ENCODE results near the gene ELOVL7. TPM values are rescaled to one million over a fixed set of nuclear protein-coding genes. Genes with fewer than 3 reads are reported as not detected.
"Not testable (repeated sequence)": the region's sequence is repeated elsewhere in the genome, so short reads cannot be mapped to it uniquely, and the experiment has no call there.

ELOVL7 gene
- polyA plus RNA-seq, 3 donors = 0.21 to 0.36 (median 0.33) TPM

DNA sequence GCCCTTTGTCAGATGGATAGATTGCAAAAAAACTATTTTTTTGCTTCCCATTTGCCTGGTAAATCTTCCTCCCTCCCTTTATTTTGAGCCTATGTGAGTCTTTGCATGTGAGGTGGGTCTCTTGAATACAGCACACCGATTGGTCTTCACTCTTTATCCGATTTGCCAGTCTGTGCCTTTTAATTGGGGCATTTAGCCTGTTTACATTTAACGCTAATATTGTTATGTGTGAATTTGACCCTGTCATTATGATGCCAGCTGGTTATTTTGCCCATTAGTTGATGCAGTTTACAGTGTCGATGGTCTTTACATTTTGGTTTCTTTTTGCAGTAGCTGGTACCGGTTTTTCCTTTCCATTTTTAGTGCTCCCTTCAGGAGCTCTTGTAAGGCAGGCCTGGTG lies 131.1 kb downstream of the ELOVL7 start:
- Histone ChIP-seq H3K4me2 (replicated peaks; ENCODE audit: extremely low read depth, low read length, poor library complexity, severe bottlenecking) (no peak overlapping the region), H2AFZ (ENCODE audit: insufficient read depth, low read depth, low read length, poor library complexity, severe bottlenecking) (no peak overlapping the region), H3K4me3 (replicated peaks in 1 of 3; ENCODE audit: low read depth in 2 of 3, low read length in 3 of 3) (no peak overlapping the region), H3K27ac (ENCODE audit: low read depth in 1 of 2, low read length in 2 of 2) (no peak overlapping the region), H3K36me3 (replicated peaks in 1 of 2; ENCODE audit: control insufficient read depth in 1 of 2, insufficient read depth in 2 of 2, low read length in 2 of 2) (no peaks in the 10 kb centered on the region), H3K9ac (ENCODE audit: insufficient read depth, low read length, poor library complexity, severe bottlenecking) (no peak overlapping the region), H3K27me3 (ENCODE audit: control insufficient read depth in 2 of 2, insufficient read depth in 2 of 2, low read length in 2 of 2) (no peaks in the 10 kb centered on the region), H3K79me2 (ENCODE audit: insufficient read depth, low read length) (no peaks in the 10 kb centered on the region), H3K9me3 (replicated peaks in 1 of 2; ENCODE audit: control insufficient read depth in 1 of 2, insufficient read depth in 1 of 2, low read length in 2 of 2) (peaks cover 3 to 13% of the 10 kb centered on the region in 2 donors), H3K4me1 (ENCODE audit: control insufficient read depth in 1 of 2, insufficient read depth in 2 of 2, low read length in 2 of 2) (no peaks in the 10 kb centered on the region), H4K20me1 (ENCODE audit: insufficient read depth, low read length) (no peaks in the 10 kb centered on the region)
- Mint-ChIP-seq H3K4me1 (no peaks in the 10 kb centered on the region), H3K9me3 (peaks cover 4 to 18% (median 9%) of the 10 kb centered on the region in 7 donors), H3K36me3 (no peaks in the 10 kb centered on the region), H3K27ac (no peak overlapping the region), H3K27me3 (ENCODE audit: low read depth in 3 of 3) (peaks cover 0 to 3% (median 3%) of the 10 kb centered on the region in 3 donors), H3K4me3 (no peak overlapping the region)
- TF ChIP-seq, protein P1, sequence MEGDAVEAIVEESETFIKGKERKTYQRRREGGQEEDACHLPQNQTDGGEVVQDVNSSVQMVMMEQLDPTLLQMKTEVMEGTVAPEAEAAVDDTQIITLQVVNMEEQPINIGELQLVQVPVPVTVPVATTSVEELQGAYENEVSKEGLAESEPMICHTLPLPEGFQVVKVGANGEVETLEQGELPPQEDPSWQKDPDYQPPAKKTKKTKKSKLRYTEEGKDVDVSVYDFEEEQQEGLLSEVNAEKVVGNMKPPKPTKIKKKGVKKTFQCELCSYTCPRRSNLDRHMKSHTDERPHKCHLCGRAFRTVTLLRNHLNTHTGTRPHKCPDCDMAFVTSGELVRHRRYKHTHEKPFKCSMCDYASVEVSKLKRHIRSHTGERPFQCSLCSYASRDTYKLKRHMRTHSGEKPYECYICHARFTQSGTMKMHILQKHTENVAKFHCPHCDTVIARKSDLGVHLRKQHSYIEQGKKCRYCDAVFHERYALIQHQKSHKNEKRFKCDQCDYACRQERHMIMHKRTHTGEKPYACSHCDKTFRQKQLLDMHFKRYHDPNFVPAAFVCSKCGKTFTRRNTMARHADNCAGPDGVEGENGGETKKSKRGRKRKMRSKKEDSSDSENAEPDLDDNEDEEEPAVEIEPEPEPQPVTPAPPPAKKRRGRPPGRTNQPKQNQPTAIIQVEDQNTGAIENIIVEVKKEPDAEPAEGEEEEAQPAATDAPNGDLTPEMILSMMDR (IDR thresholded peaks at IDR 0.05) = no peak
- no peak for DNase-seq
- intact Hi-C loops (cut with micrococcal nuclease) = no loop called here
- WGBS (ENCODE audit: insufficient coverage) = 90% methylated on average over 2 of the region's 5 CpGs

DNA sequence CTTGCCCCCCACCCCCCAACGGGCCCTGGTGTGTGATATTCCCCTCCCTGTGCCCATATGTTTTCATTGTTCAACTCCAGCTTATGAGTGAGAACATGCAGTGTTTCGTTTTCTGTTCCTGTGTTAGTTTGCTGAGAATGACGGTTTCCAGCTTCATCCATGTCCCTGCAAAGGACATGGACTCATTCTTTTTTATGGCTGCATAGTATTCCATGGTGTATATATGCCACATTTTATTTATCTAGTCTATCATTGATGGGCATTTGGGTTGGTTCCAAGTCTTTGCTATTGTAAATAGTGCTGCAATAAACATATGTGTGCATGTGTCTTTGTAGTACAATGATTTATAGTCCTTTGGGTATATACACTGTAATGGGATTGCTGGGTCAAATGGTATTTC lies 132.2 kb downstream of the ELOVL7 start:
- H3K27me3 Mint-ChIP-seq (ENCODE audit: low read depth in 3 of 3); H3K27ac ChIP-seq (ENCODE audit: low read depth in 1 of 2, low read length in 2 of 2); H3K9ac ChIP-seq (ENCODE audit: insufficient read depth, low read length, poor library complexity, severe bottlenecking); H3K4me2 ChIP-seq (replicated peaks; ENCODE audit: extremely low read depth, low read length, poor library complexity, severe bottlenecking); H3K27me3 ChIP-seq (ENCODE audit: control insufficient read depth in 2 of 2, insufficient read depth in 2 of 2, low read length in 2 of 2); intact Hi-C loops (cut with micrococcal nuclease); H3K4me1 ChIP-seq (ENCODE audit: control insufficient read depth in 1 of 2, insufficient read depth in 2 of 2, low read length in 2 of 2); H4K20me1 ChIP-seq (ENCODE audit: insufficient read depth, low read length); H3K27ac Mint-ChIP-seq; DNase-seq; H3K79me2 ChIP-seq (ENCODE audit: insufficient read depth, low read length); H3K36me3 Mint-ChIP-seq; H2AFZ ChIP-seq (ENCODE audit: insufficient read depth, low read depth, low read length, poor library complexity, severe bottlenecking); H3K36me3 ChIP-seq (replicated peaks in 1 of 2; ENCODE audit: control insufficient read depth in 1 of 2, insufficient read depth in 2 of 2, low read length in 2 of 2); H3K4me1 Mint-ChIP-seq; H3K4me3 ChIP-seq (replicated peaks in 1 of 3; ENCODE audit: low read depth in 2 of 3, low read length in 3 of 3); H3K4me3 Mint-ChIP-seq: not testable (repeated sequence)
- H3K9me3 Mint-ChIP-seq = peaks cover 4 to 15% (median 9%) of the 10 kb centered on the region in 7 donors
- WGBS (ENCODE audit: insufficient coverage) = no CpG with 5 or more reads among the region's 3 CpGs
- H3K9me3 ChIP-seq (replicated peaks in 1 of 2; ENCODE audit: control insufficient read depth in 1 of 2, insufficient read depth in 1 of 2, low read length in 2 of 2) = peaks cover 3 to 13% of the 10 kb centered on the region in 2 donors
